K562 (cell line): ENCODE data around the gene CSNK1D. TPM values are rescaled to one million over a fixed set of nuclear protein-coding genes. Genes with fewer than 3 reads are reported as not detected.

Experiments used
- CHD1 ChIP-seq: fragments of 200-600 bp; sonication (generic); IDR thresholded peaks from one replicate; pipeline ENCODE4 v1.6.1; 2012; ENCODE audit warnings: mild to moderate bottlenecking, moderate library complexity, low read length, inconsistent platforms
- NEUROD1 ChIP-seq: fragments of 150-350 bp; IDR thresholded peaks from 2 replicates; pipeline ENCODE4 v1.6.1; 2014; ENCODE audit warnings: borderline replicate concordance, low read length, low read depth; ENCODE audit not compliant: partially characterized antibody
- NFE2L1 ChIP-seq: fragments of 450-650 bp; IDR thresholded peaks from 2 replicates; pipeline ENCODE4 v1.6.1; 2016; ENCODE audit warnings: missing genetic modification characterization, low read depth, mild to moderate bottlenecking, missing compliant biosample characterization, moderate library complexity, borderline replicate concordance
- THRAP3 ChIP-seq: fragments of 450-650 bp; IDR thresholded peaks from 2 replicates; pipeline ENCODE4 v1.6.1; 2016; ENCODE audit warnings: mild to moderate bottlenecking, inconsistent platforms, borderline replicate concordance
- ZBTB33 ChIP-seq: sonication (generic); formaldehyde crosslinking; IDR thresholded peaks from 2 replicates; pipeline ENCODE4 v1.8.1; 2023; ENCODE audit warnings: mild to moderate bottlenecking, missing genetic modification reagents
- ZNF134 ChIP-seq: fragments of 250-450 bp; sonication (Bioruptor Pico); conservative IDR thresholded peaks from 2 replicates; pipeline ENCODE4 v1.4.0; 2020
- ZNF408 ChIP-seq: fragments of 250-450 bp; sonication (Bioruptor Pico); IDR thresholded peaks from 2 replicates; pipeline ENCODE4 v1.4.0; 2020; ENCODE audit warnings: low read depth, mild to moderate bottlenecking, moderate library complexity
- polyA plus RNA-seq, 8 experiments: library from polyadenylated mRNA; depleted of rRNA in 4 of 8; stranded (reverse) in 5 of 8; unstranded in 3 of 8; fragments of >200 nt; fragmentation: Nextera tagmentation in 2 of 8; fragmentation: Illumina TruSeq in 1 of 8; extraction: Ambion mirVana in 2 of 8; extraction: Trizol in 1 of 8; gene quantifications; 2 replicates each; pipeline versions ENCODE4 v1.2.1 to v1.2.3, GENCODE V29; 2011 to 2014; ENCODE audit warnings: inconsistent platforms in 1 of 8, missing spikeins in 1 of 8
- total RNA-seq, 7 experiments: library from RNA; depleted of rRNA in 6 of 7; stranded (reverse); fragments of >200 nt in 6 of 7; fragmentation: Illumina TruSeq in 2 of 7; extraction: Trizol in 2 of 7; gene quantifications; 2 replicates each; pipeline versions ENCODE4 v1.2.1 to v1.2.3, GENCODE V29; 2011 to 2021; ENCODE audit warnings: low replicate concordance in 1 of 7
- TF ChIP-seq, protein P1 (sequence below): fragments of 200-600 bp; sonication (generic); IDR thresholded peaks from one replicate; pipeline ENCODE4 v1.6.1; 2012; ENCODE audit warnings: mild to moderate bottlenecking, low read depth, low read length, inconsistent platforms

Gene CSNK1D
- total and polyA plus RNA-seq, 9 of the 15 experiments (the other 6 are each of a cell fraction or from before 2014, with no cell fraction given), result 6.5 to 133 (median 41.3) TPM

- TF ChIP-seq, protein P1, sequence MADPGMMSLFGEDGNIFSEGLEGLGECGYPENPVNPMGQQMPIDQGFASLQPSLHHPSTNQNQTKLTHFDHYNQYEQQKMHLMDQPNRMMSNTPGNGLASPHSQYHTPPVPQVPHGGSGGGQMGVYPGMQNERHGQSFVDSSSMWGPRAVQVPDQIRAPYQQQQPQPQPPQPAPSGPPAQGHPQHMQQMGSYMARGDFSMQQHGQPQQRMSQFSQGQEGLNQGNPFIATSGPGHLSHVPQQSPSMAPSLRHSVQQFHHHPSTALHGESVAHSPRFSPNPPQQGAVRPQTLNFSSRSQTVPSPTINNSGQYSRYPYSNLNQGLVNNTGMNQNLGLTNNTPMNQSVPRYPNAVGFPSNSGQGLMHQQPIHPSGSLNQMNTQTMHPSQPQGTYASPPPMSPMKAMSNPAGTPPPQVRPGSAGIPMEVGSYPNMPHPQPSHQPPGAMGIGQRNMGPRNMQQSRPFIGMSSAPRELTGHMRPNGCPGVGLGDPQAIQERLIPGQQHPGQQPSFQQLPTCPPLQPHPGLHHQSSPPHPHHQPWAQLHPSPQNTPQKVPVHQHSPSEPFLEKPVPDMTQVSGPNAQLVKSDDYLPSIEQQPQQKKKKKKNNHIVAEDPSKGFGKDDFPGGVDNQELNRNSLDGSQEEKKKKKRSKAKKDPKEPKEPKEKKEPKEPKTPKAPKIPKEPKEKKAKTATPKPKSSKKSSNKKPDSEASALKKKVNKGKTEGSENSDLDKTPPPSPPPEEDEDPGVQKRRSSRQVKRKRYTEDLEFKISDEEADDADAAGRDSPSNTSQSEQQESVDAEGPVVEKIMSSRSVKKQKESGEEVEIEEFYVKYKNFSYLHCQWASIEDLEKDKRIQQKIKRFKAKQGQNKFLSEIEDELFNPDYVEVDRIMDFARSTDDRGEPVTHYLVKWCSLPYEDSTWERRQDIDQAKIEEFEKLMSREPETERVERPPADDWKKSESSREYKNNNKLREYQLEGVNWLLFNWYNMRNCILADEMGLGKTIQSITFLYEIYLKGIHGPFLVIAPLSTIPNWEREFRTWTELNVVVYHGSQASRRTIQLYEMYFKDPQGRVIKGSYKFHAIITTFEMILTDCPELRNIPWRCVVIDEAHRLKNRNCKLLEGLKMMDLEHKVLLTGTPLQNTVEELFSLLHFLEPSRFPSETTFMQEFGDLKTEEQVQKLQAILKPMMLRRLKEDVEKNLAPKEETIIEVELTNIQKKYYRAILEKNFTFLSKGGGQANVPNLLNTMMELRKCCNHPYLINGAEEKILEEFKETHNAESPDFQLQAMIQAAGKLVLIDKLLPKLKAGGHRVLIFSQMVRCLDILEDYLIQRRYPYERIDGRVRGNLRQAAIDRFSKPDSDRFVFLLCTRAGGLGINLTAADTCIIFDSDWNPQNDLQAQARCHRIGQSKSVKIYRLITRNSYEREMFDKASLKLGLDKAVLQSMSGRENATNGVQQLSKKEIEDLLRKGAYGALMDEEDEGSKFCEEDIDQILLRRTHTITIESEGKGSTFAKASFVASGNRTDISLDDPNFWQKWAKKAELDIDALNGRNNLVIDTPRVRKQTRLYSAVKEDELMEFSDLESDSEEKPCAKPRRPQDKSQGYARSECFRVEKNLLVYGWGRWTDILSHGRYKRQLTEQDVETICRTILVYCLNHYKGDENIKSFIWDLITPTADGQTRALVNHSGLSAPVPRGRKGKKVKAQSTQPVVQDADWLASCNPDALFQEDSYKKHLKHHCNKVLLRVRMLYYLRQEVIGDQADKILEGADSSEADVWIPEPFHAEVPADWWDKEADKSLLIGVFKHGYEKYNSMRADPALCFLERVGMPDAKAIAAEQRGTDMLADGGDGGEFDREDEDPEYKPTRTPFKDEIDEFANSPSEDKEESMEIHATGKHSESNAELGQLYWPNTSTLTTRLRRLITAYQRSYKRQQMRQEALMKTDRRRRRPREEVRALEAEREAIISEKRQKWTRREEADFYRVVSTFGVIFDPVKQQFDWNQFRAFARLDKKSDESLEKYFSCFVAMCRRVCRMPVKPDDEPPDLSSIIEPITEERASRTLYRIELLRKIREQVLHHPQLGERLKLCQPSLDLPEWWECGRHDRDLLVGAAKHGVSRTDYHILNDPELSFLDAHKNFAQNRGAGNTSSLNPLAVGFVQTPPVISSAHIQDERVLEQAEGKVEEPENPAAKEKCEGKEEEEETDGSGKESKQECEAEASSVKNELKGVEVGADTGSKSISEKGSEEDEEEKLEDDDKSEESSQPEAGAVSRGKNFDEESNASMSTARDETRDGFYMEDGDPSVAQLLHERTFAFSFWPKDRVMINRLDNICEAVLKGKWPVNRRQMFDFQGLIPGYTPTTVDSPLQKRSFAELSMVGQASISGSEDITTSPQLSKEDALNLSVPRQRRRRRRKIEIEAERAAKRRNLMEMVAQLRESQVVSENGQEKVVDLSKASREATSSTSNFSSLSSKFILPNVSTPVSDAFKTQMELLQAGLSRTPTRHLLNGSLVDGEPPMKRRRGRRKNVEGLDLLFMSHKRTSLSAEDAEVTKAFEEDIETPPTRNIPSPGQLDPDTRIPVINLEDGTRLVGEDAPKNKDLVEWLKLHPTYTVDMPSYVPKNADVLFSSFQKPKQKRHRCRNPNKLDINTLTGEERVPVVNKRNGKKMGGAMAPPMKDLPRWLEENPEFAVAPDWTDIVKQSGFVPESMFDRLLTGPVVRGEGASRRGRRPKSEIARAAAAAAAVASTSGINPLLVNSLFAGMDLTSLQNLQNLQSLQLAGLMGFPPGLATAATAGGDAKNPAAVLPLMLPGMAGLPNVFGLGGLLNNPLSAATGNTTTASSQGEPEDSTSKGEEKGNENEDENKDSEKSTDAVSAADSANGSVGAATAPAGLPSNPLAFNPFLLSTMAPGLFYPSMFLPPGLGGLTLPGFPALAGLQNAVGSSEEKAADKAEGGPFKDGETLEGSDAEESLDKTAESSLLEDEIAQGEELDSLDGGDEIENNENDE, result no peak
- TF ChIP-seq ZBTB33 (CRISPR knock-in tag) (peak; percentile 55; the same call in 1 of the 2 replicates), NEUROD1 (no peak), ZNF134 (CRISPR knock-in tag) (no peak), CHD1 (peak; percentile 95), THRAP3 (no peak), NFE2L1 (tag) (no peak), ZNF408 (CRISPR knock-in tag) (no peak)
These were observed 19.0 kb upstream of the CSNK1D start (continued) for GRCh38 chr17:82292251-82293154.
